ENCODE results near the gene LRRC75A.
"Not testable (repeated sequence)": the region's sequence is repeated elsewhere in the genome, so short reads cannot be mapped to it uniquely, and the experiment has no call there.

Gene LRRC75A

GRCh38 chr17:16432017-16432416, 60.0 kb downstream of the LRRC75A start:
- DNase-seq (ENCODE audit: low read depth in 2 of 2), result no peak

DNA sequence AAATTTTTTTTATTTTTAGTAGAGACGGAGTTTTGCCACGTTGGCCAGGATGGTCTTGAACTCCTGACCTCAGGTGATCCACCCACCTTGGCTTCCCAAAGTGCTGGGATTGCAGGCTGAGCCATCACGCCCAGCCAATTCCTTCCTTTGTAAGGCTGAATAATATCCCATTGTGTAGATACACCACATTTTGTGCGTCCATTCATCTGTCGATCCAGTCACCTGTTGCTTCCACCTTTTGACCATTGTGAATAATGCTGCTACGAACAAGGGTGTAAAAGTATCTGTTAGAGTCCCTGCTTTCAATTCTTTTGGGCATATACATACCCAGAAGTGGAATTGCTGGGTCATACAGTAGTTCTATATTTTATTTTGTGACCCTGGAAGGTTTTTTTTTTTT, 61.3 kb downstream of the LRRC75A start:
- no peak for DNase-seq (ENCODE audit: low read depth in 2 of 2)

- DNase-seq (ENCODE audit: low read depth in 2 of 2), result no peak
These were observed 62.9 kb downstream of the LRRC75A start for GRCh38 chr17:16429083-16429482.

DNA sequence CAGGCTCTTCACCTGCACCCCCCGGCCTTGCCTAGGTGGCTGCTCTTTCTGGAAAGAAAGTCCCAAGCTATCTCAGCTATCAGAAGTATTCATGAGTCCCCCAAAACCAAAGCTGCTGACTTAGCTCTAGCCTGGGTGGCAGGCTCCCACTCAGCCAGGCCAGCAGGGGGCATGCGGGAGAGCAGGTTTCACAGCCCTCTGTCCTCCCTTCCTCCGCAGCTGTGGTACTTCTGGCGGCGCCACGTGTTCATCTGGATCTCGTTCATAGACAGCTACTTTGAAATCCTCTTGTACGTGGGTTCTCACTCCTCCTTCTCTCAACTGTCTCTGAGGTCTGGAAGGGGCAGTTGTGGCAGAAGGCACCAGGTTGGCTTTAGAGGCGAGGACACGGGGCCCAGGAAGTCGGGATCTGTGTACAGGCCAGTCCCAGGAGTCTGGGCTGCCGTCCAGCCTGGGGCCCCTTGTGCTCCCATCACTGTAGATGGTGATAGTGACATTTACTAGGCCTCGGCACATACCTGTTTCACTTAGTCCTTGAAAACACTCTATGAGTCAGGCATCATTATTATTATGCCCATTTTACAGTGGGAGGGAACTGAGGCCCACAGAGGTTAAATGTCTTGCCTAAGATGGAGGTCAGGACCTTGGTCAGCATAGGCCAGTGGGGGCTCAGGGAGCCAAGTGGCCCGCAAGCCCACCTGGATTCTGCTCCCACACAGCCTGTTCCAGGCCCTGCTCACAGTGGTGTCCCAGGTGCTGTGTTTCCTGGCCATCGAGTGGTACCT, 63.7 kb downstream of the LRRC75A start:
- no peak for DNase-seq (ENCODE audit: low read depth in 2 of 2)

DNA sequence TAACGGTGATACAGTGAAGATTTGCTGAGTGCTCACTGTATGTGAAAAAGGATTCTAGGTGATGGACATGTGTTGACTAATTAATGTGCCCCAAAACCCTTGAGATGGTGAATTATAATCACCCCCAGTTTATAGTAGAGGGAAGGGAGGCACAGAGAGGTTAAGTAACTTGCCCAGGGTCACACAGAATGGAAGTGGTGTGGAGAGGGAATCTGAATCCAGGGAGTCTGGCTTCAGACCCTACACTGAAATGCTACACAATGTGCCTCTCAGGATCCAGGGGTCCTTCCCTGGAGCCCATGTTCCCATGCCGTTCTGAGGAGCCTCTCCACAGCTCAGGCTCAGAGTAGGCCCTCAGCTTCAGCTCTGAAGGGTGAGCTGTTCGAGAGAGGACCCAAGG, 65.0 kb downstream of the LRRC75A start:
- DNase-seq (ENCODE audit: low read depth in 2 of 2), result no peak

DNA sequence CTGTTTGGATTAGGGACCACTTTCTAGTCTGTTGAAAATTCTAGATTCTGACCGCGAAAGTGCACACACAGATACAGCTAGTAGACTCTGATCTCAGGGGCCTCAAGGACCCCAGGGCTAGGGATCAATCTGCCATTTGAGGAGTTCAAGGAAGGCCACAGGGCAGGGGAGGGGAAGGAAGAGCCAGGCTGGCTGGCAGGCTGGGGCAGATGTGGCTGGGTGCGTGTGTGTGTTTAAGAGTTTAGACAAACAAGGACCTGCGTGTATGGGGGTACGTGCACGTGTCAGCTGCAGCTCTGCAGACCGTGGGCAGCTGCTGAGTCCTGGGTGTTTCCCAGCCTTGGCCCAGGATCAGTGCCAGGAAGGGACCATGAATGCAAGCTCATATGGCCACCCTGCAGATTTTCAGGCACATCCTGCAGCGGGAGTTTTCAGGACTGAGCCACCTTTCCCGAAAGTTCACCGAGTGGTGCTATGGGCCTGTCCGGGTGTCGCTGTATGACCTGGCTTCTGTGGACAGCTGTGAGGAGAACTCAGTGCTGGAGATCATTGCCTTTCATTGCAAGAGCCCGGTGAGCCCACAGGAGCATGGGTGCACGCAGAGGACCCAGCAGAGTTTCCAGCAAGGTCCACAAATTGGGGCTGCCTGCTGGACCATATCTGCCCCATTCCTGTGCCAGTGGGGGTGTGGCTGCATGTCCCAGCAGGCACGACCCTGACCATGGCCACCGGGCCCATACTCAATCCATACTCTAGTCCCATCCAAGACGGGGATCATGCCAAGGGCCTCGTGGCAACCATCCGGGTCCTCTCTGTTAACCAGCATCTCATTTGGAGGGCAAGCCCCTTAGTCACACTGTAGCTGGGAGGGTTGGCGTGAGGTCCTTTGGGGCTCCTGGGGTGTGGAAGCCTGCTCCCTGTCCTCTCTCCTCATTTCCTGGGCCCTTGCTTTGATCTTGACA, 66.0 kb downstream of the LRRC75A start:
- no peak for DNase-seq (ENCODE audit: low read depth in 2 of 2)

GRCh38 chr17:16425202-16425601, 66.8 kb downstream of the LRRC75A start:
- no peak for DNase-seq (ENCODE audit: low read depth in 2 of 2)

DNA sequence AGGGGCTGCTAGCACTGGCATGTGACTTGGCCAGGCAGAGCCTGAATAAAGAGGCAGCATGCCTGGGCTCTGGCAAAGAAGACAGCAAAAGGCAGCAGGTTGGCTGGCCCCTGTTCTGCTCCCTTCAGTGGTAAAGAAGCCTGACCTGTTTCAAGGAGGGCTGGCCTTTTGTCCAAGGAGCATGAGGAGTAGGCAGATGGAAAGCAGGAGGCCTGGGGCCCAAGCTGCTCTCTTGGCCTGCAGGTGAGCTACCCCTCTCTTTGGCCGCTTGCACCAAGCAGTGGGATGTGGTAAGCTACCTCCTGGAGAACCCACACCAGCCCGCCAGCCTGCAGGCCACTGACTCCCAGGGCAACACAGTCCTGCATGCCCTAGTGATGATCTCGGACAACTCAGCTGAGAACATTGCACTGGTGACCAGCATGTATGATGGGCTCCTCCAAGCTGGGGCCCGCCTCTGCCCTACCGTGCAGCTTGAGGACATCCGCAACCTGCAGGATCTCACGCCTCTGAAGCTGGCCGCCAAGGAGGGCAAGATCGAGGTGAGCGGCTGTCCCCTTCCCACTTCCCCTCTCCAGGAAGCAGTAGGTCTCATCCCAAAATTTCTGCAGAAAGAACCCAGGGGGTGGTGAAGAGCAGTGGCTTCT, 68.6 kb downstream of the LRRC75A start:
- no peak for DNase-seq (ENCODE audit: low read depth in 2 of 2)

GRCh38 chr17:16422416-16422815, 69.6 kb downstream of the LRRC75A start:
- no peak for DNase-seq (ENCODE audit: low read depth in 2 of 2)

GRCh38 chr17:16419929-16420271, 72.1 kb downstream of the LRRC75A start:
- no peak for DNase-seq (ENCODE audit: low read depth in 2 of 2)

- peak in 1 of 2 donors; percentile 45 for DNase-seq (ENCODE audit: low read depth in 2 of 2)
These were observed 72.7 kb downstream of the LRRC75A start for GRCh38 chr17:16419074-16419928.

DNA sequence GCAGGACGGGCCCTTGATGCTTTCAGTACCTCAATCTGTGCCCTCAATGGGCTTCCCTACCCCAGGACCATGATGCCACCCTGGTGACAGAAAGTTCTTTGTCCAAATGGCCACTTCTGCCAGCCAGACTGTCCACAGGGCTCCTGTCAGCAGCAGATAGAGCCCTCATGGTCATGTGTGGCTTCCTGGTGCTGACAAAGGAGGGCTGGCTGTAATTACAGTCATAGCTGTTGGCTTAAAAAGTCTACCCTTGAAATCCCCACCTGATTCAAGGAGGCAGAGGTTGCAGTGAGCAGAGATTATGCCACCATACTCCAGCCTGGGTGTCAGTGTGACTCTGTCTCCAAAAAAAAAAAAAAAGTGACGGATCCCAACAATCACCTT, 73.3 kb downstream of the LRRC75A start:
- DNase-seq (ENCODE audit: low read depth in 2 of 2), result no peak

DNA sequence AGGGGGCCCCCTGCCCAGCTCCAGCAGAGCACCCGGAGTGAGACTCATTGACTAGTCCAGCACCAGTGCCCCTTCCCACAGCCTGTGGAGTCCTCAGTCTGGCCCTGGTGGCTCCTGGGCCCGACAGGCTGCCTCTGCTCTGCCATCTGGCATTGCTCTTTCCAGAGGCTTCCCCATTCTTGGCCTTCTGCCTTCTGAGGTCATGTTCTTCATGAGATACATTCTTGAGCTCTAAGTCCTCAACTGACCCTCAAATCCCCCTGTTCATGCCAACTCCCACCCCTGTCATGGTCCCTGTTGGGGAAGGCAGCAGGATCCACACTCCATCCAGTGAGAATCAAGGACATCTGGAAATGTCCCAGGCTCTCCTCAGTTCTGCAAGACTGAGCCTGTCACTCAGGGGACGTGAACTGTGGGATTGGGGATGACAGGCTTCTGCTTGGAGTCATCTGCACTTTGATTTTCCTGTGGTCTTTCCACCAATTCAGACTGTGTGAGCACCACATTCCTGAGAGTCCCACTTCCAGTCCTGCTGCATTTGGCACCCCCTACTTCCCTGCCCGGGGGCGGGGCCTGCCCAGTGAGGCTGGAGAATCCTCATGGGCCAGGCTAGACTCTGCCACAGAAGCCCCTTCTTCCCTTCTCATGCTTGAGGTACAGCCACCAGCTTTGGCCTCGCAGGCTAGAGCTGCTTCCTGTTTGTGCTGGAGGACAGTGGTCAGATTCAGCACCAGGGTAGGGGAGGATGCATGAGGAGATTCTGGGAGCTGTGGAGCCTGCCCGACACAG, 73.9 kb downstream of the LRRC75A start:
- DNase-seq (ENCODE audit: low read depth in 2 of 2), result no peak

DNA sequence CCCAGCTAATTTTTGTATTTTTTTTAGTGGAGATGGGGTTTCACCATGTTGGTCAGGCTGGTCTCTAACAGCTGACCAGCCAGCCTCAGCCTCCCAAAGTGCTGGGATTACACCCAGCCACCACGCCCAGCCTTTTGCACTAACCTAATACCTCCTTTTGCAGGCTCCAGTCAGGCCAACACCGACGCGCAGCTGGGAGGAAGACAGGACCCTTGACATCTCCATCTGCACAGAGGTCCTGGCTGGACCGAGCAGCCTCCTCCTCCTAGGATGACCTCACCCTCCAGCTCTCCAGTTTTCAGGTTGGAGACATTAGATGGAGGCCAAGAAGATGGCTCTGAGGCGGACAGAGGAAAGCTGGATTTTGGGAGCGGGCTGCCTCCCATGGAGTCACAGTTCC, 74.6 kb downstream of the LRRC75A start:
- no peak for DNase-seq (ENCODE audit: low read depth in 2 of 2)

GRCh38 chr17:16415031-16415924, 76.7 kb downstream of the LRRC75A start, which contains the start of gene TRPV2:
TSS of gene TRPV2 (plus strand) at chr17:16415571. CDS start at chr17:16417669, 2,098 bp downstream.
- no peak for DNase-seq (ENCODE audit: low read depth in 2 of 2)

- no peak for DNase-seq (ENCODE audit: low read depth in 2 of 2)
These were observed 83.9 kb downstream of the LRRC75A start for GRCh38 chr17:16407911-16408588.

DNA sequence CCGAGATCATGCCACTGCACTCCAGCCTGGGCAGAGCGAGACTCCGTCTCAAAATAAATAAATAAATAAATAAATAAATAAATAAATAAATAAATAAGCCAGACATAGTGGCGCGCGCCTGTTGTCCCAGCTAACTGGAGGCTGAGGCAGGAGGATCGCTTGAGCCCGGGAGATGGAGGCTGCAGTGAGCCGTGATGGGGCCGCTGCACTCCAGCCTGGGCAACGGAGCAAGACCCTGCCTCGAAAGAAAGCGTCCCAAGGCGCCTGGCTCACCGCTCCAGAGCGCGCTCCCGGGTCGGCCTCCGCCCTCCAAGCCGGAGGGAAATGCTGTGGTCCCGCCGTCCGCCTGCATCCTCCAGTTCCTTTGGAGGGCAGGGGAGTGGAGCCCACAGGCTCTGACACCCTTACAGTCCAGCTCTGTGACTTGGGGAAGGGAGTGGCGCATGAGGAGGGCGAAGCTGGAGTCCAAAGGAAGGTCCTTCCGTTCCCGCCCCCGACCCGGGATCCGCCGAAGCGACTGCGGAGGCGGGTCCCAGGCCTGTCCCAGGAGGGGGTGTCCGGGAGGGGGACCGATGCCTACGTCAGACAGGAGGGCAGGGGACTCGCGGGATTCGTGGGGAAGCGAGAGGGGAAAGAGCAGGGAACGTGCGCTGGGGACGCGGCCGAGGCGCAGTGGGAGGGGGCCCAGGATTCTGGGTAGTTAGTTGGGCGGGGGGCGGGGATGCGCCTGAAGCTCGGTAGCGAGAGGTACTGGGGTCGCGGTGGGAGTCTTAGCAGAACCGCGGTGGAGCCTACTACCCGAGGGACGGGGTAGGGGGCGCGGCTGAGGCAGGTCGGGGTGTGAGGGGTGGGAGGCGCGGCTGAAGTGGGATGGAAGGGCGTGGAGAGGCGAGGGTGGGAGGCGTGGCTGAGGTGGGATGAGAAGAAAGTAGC, 85.0 kb downstream of the LRRC75A start:
- no peak for DNase-seq (ENCODE audit: low read depth in 2 of 2)

- DNase-seq (ENCODE audit: low read depth in 2 of 2), result not testable (repeated sequence)
These were observed 88.1 kb downstream of the LRRC75A start for GRCh38 chr17:16403847-16404246.

Data from activated CD4-positive, alpha-beta T cell treated with anti-CD3 and anti-CD28 coated beads for 24 hours (primary cell).